Measurements from ENCODE around the gene ACSL1.
"Not testable (repeated sequence)": the region's sequence is repeated elsewhere in the genome, so short reads cannot be mapped to it uniquely, and the experiment has no call there.

DNA sequence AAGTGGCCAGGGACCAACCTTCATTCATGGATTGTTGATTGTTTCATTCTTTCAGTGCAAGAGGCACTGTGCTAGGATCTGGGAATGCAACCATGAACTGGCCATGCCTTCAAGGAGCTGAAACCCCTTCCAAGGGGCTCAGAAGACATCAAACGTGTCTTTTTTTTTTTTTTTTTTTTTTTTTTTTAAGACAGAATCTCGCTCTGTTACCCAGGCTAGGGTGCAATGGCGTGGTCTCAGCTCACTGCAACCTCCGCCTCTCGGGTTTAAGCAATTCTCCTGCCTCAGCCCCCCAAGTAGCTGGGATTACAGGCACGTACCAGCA lies 13.3 kb upstream of the ACSL1 start:
- not testable (repeated sequence) for TF ChIP-seq MAX, MYC, CTCF (IDR thresholded peaks at IDR 0.05; ENCODE audit: low read depth, low read length)

All from NB4 (cell line).